MV-4-11 (cell line): ENCODE measurements around the gene WDR83.
"Not testable (repeated sequence)": the region's sequence is repeated elsewhere in the genome, so short reads cannot be mapped to it uniquely, and the experiment has no call there.

ENCODE experiments used
- DNase-seq: peaks from one replicate; lab custom pipeline; 2025; lab: John Stamatoyannopoulos, UW

The WDR83 gene

GRCh38 chr19:12687496-12688196 is 21.0 kb downstream of the WDR83 start, which contains the start of gene GNG14:
TSS of gene GNG14 (plus strand) at chr19:12687998. CDS start at chr19:12688049, 51 bp downstream.
- no peak for DNase-seq

- no peak for DNase-seq
Measured at GRCh38 chr19:12689012-12689411, 22.4 kb downstream of the WDR83 start.

DNA sequence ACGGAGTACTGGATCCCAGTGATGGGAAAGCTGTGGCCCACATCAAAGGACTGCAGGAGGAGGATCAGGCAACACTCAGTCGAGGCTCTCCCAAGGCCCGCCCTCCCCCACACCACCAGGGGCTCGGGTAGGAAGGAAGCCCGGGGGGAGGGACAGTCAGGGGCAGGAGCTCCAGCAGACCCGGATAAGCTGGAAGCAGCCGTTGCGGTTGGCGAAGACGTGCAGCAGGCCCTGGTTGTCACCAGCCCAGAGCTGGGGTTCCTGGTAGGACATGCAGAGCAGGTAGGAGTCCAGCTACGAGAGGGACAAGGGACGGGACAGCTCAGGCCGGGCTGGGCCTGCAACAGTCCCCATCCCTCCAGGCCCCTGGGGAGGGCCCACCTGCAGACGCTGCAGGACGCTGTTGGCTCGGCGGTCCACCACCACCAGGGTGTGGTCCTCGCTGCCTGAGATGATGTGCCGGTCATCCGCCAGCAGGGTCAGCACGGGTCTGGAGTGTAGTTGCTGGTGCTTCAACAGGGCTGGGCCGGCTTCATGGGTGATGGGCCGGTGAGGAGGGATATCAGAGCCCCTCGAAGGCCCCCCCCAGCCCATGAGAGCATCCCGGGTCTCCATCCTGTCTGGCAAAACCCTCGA is 23.1 kb downstream of the WDR83 start:
- no peak for DNase-seq

- no peak for DNase-seq
Measured at GRCh38 chr19:12692960-12693359, 26.4 kb downstream of the WDR83 start.

GRCh38 chr19:12694641-12695040 is 28.0 kb downstream of the WDR83 start:
- DNase-seq = no peak

DNA sequence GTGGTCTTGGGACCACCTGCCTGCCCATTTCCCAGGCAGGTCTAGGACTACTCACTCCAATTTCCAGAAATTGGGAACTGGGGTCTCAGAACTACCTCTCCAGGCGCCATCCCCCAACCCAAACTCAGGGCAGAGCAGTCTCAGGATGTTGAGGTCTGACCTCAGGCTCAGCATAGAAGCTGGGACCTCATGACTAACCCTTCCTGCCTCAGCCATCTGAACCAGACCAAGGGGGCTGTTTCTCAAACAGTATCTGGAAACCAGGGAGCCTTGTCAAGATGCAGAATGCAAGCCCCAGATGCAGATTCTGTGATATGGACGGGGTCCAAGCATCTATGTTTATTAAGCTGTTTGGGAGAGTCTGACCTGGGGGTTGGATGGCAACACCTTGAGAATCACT is 28.5 kb downstream of the WDR83 start:
- peak; percentile 49 for DNase-seq

GRCh38 chr19:12695514-12695913 is 28.9 kb downstream of the WDR83 start:
- DNase-seq = no peak

GRCh38 chr19:12695997-12696365 is 29.4 kb downstream of the WDR83 start:
- no peak for DNase-seq

GRCh38 chr19:12696366-12697335 is 30.0 kb downstream of the WDR83 start, which contains the start of gene FBXW9:
TSS of gene FBXW9 (minus strand) at chr19:12696631. CDS start at chr19:12696581, 50 bp downstream.
- peak; percentile 99 for DNase-seq

DNA sequence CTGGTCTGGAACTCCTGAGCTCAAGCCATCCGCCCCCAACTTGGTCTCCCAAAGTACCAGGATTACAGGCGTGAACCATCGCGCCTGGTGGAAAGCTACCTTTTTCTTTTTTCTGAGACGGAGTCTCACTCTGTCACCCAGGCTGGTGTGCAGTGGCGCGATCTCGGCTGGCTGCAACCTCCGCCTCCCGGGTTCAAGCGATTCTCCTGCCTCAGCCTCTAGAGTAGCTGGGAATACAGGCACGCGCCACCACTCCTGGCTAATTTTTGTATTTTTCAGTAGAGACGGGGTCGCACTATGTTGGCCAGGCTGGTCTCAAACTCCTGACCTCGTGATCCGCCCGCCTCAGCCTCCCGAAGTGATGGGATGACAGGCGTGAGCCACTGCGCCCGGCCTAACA is 30.8 kb downstream of the WDR83 start:
- DNase-seq = not testable (repeated sequence)

DNA sequence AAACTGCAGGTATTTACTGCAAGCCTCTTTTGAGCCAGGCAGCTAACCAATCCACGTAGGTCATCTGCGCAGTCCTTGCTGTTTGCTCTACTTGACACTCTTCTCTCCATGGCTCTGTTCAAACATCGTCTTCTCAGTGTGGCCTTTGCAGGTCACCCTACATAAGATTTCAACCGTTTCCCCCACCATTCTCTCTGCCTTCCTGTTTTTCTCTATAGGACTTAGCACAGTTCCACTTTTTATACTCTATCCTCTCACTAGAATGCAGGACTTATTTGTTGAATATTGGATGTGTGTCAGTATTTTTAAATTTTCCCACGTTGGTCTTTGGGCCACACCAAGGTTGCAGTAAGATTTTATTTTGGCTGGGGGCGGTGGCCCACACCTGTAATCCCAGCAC is 31.5 kb downstream of the WDR83 start:
- peak; percentile 45 for DNase-seq

- no peak for DNase-seq
Measured at GRCh38 chr19:12701596-12702282, 35.1 kb downstream of the WDR83 start.

- DNase-seq = peak; percentile 68
Measured at GRCh38 chr19:12703046-12703445, 36.4 kb downstream of the WDR83 start.

DNA sequence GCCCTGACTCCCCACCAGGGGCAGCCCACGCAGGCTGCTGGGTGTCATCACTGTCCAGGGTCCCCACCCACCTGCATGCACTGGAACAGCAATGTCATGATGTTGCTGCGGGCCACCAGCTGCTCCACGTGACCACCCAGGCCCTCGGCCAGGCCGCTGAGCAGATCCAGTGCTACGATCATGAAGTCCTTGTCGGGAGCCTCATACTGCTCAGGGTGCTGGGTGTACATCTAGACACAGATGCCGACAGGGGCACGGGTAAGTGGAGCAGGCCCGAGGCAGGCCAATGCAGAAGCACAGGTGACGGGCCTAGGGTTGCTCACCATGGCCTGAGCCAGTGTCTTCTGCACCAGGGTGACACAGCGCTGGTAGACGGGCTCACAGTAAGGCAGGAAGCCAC is 38.6 kb downstream of the WDR83 start:
- no peak for DNase-seq

DNA sequence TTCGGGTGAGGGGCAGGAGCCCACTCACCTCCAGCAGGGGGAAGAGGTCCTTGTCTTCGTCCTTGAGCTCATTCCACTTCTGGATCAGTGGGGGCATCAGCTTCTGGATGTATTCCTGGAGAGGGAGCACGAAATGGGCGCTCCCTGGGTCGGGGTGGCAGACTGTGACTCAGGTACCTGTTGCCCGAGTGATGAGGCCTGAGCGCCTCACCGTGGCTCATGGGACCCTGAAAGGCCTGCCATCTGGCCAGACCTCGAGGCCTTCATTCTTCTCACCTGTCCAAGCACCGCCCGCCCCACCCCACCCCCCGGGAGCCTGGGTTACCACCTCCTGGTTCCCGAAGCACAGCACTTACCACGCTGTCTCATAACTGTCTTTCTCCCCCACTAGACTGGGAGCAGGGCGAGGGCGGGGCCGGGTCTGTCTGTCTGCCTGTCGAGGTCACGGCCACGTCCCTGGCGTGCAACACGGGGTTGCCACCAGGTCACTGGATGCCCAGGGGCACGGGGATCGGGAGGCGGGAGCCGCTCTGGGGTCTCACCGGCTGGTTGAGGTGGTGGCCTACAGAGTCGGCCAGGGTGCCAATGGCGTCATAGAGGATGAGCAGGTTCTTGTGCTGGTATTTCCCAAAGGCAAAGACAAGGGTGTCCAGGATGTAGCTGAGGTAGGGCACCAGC is 39.2 kb downstream of the WDR83 start:
- DNase-seq = no peak

DNA sequence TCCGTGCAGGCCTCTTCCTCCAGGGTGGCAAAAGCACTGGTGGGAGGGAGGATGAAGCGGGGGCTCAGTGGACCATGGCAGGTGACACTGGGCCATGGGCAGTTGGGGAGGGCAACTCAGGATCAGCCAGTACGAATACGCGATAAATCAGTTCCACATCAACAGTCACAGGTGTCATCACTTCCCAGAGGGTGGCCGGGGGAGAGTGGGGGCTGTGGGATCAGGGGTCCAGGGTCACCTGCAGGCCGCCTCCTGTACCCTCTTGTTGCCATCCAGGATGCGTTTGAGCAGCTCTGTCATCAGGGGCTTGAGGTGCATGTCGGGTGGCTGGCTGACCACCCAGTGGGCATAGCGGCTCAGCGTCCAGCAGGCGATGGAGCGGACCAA is 39.7 kb downstream of the WDR83 start:
- no peak for DNase-seq

DNA sequence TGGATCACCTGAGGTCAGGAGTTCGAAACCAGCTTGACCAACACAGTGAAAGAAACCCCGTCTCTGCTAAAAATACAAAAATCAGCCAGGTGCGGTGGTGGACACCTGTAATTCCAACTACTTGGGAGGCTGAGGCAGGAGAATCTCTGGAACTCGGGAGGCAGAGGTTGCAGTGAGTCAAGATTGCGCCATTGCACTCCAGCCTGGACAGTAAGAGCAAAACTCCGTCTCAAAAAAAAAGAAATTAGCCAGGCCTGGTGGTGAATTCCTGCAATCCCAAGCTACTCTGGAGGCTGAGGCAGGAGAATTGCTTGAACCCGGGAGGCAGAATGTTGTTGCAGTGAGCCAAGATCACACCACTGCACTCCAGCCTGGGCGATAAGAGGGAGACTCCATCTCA is 42.0 kb downstream of the WDR83 start:
- DNase-seq = no peak

DNA sequence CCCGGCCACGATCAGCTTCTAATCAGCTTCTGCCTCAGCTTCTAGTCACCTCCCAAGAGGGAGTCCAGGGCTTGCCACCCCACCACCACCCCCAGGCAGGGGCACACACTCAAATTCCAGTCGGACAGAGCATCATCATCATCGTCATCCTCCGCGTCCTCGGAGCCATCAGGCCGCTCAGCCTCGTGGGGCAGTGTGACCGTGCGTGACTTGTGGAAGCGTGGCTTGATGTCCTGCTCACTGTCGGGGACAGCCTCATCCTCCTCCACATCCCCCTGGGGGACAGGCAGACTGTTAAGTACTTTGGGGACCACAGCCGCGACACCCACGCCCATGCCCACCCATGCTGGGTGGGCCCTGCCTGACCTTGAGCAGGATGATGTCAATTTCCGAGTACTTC is 44.6 kb downstream of the WDR83 start:
- DNase-seq = no peak

DNA sequence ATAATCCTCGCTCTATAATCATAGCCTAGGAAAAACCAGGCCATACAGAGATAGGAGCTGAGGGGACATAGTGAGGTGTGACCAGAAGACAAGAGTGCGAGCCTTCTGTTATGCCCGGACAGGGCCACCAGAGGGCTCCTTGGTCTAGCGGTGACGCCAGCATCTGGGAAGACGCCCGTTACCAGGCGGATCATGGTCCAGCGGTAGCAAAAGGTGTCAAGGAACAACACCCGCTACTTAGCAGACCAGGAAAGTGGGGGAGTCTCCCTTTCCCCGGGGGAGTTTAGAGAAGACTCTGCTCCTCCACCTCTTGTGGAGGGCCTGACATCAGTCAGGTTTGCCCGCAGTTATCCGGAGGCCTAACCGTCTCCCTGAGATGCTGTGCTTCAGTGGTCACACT is 45.5 kb downstream of the WDR83 start:
- DNase-seq = not testable (repeated sequence)

DNA sequence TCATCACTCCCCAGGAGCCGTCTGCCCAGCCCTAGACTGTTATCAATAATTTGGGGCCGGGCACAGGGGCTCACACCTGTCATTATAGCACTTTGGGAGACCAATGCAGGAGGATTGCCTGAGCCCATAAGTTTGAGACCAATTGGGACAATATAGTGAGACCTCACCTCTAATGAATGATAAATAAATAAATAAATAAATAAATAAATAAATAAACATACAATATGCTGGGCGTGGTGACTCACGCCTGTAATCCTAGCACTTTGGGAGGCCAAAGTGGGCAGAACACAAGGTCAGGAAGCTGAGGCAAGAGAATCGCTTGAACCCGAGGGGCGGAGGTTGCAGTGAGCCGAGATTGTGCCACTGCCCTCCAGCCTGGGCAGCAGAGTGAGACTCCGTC is 46.7 kb downstream of the WDR83 start:
- DNase-seq = not testable (repeated sequence)

- DNase-seq = no peak
Measured at GRCh38 chr19:12715102-12715501, 48.5 kb downstream of the WDR83 start.
